NCI-H1436 treated with DMSO at 0.1 percent for 48 hours (cell line): Measurements from ENCODE around the gene RHBDF1.

Experiments used
- DNase-seq: peaks from one replicate; lab custom pipeline; 2025; lab: John Stamatoyannopoulos, UW

The RHBDF1 gene, protein sequence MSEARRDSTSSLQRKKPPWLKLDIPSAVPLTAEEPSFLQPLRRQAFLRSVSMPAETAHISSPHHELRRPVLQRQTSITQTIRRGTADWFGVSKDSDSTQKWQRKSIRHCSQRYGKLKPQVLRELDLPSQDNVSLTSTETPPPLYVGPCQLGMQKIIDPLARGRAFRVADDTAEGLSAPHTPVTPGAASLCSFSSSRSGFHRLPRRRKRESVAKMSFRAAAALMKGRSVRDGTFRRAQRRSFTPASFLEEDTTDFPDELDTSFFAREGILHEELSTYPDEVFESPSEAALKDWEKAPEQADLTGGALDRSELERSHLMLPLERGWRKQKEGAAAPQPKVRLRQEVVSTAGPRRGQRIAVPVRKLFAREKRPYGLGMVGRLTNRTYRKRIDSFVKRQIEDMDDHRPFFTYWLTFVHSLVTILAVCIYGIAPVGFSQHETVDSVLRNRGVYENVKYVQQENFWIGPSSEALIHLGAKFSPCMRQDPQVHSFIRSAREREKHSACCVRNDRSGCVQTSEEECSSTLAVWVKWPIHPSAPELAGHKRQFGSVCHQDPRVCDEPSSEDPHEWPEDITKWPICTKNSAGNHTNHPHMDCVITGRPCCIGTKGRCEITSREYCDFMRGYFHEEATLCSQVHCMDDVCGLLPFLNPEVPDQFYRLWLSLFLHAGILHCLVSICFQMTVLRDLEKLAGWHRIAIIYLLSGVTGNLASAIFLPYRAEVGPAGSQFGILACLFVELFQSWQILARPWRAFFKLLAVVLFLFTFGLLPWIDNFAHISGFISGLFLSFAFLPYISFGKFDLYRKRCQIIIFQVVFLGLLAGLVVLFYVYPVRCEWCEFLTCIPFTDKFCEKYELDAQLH

GRCh38 chr16:72561-73548 is at the start of gene RHBDF1:
TSS of gene RHBDF1 (minus strand) at chr16:72631. CDS start at chr16:65015, 7,616 bp downstream.
- DNase-seq = no peak

GRCh38 chr16:120756-121155 is 48.3 kb upstream of the RHBDF1 start:
- DNase-seq = no peak

GRCh38 chr16:119835-120491 is 47.5 kb upstream of the RHBDF1 start:
- DNase-seq = no peak

- DNase-seq = no peak
These were observed 46.9 kb upstream of the RHBDF1 start for GRCh38 chr16:119295-119694.

- DNase-seq = no peak
These were observed 46.4 kb upstream of the RHBDF1 start for GRCh38 chr16:118857-119256.

GRCh38 chr16:117379-118365 is 45.2 kb upstream of the RHBDF1 start:
- no peak for DNase-seq

GRCh38 chr16:116015-116414 is 43.6 kb upstream of the RHBDF1 start:
- DNase-seq = no peak

DNA sequence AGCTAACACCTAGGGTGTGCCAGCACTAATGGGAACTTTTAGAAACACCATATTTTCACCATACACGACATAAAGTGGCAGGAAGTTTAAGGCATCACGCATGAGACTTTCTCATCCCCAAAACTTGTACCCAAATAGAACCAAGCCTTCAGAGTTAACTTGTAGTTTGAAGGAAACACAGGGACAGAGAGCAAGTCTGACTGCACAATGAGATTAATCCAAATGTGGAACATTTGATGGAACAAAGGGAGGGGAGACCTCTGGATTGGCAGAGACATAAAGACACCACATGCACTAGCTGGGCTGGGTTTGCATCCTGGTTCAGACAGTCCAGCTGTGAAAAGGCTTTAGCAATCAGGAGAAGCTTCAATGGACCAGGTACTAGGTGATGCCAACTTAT is 41.9 kb upstream of the RHBDF1 start:
- no peak for DNase-seq

- DNase-seq = no peak
These were observed 39.9 kb upstream of the RHBDF1 start for GRCh38 chr16:112153-112840.

- DNase-seq = no peak
These were observed 34.3 kb upstream of the RHBDF1 start for GRCh38 chr16:106623-107324.

DNA sequence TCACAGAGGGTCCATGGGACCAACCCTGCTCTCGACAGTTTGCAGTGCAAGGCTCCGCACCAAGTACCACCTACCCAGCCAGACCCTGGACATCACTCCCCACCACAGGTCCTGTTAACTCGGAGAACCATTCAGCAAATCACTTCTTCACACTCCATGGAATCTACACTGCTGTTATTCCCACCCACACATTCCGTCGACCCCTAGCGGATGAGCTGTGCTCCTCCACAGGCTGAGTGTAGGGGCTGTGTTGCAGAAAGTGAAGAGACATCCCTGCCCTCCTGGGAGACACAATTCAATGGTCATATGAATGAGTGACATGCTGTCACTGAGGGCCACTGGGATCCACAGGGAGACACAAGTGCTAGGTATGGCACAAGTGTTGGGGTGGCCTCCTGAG is 33.1 kb upstream of the RHBDF1 start:
- DNase-seq = no peak

GRCh38 chr16:104928-105327 is 32.5 kb upstream of the RHBDF1 start:
- no peak for DNase-seq

DNA sequence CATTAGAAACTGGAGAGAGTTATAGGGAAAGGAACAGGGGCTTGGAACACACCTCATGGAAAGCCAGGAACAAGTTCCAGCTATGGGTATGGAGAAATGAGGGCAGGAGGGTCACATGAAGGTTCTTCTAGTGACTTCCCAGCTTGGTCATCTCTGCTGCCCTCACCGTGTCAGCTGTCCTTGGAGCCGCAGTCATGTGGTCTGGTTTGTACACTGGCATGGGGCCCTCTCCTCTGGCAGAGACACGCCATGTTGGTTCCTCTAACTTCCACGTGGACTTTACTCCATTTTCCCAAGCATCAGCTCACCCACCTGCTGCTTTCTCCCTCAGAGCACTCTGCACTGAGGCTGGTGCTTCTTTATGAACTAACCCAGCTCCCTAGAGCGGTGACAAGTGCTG is 31.9 kb upstream of the RHBDF1 start:
- no peak for DNase-seq

GRCh38 chr16:102060-102855 is 29.8 kb upstream of the RHBDF1 start:
- no peak for DNase-seq

- no peak for DNase-seq
These were observed 29.2 kb upstream of the RHBDF1 start for GRCh38 chr16:101586-101985.

DNA sequence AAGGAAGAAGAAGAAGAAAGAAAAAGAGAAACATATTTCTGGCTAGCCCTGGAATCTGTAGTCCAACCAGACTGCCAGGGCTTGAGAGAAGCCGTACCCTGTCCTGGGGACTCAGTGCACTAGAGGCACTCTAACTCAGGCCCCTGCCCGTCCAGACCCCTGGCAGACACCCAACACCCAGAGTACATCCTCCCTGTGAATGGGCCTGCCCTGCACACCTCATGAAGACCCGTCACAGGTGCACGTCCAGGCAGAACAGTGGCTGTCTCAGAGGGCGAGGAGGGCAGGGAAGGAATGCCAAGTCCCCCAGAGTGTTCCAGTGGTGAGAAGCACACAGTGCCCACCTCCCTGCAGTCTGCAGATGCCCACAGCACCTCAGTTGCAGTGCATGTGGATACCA is 28.6 kb upstream of the RHBDF1 start:
- no peak for DNase-seq

- DNase-seq = no peak
These were observed 25.4 kb upstream of the RHBDF1 start for GRCh38 chr16:97822-98221.

DNA sequence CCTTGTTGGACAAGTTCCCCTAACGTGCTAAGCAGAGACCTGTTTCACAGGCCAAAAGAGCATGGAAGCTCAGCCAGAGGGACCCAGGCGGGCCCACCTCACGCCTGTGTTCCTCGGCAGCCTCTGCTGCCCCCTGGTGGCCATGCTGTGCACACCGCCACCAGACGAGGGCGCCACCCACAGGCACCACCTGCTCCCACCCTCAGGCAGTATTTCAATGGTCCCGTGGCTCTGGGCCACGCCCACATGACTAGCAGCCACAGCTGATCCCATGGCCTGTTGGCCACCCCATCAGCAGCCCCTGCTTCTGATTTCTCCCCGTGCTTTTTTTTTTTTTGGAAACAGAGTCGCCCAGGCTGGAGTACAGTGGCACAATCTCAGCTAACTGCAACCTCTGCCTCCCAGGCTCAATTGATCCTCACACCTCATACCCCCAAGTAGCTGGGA is 24.5 kb upstream of the RHBDF1 start:
- peak; percentile 37 for DNase-seq
